H9 (cell line): ENCODE data around the gene TRMT1. TPM values are rescaled to one million over a fixed set of nuclear protein-coding genes. Genes with fewer than 3 reads are reported as not detected.

ENCODE experiments used
- DNase-seq: peaks from one replicate; pipeline ENCODE4 v3.0.0-alpha.2; 2017
- H2AFZ ChIP-seq: one replicate; pipeline ENCODE4 v1.6.1; 2013; ENCODE audit warnings: mild to moderate bottlenecking, low read length, control low read depth, moderate library complexity
- H2AK5ac ChIP-seq: 2 replicates; pipeline ENCODE4 v1.6.1; 2013; ENCODE audit warnings: low read length, control low read depth, mixed read lengths; ENCODE audit not compliant: insufficient read length
- H2BK120ac ChIP-seq: one replicate; pipeline ENCODE4 v1.6.1; 2013; ENCODE audit warnings: low read depth, mild to moderate bottlenecking, low read length, control low read depth, inconsistent platforms; ENCODE audit not compliant: poor library complexity, severe bottlenecking
- H2BK12ac ChIP-seq: 2 replicates; pipeline ENCODE4 v1.6.1; 2013; ENCODE audit warnings: low read length, control low read depth, mixed read lengths, low read depth; ENCODE audit not compliant: insufficient read length
- H2BK15ac ChIP-seq: 2 replicates; pipeline ENCODE4 v1.6.1; 2013; ENCODE audit warnings: low read depth, low read length, control low read depth
- H2BK20ac ChIP-seq: one replicate; pipeline ENCODE4 v1.6.1; 2013; ENCODE audit warnings: low read depth, mild to moderate bottlenecking, low read length, control low read depth, inconsistent platforms; ENCODE audit not compliant: poor library complexity, severe bottlenecking
- H2BK5ac ChIP-seq: 2 replicates; pipeline ENCODE4 v1.6.1; 2013; ENCODE audit warnings: low read length, control low read depth, mixed read lengths; ENCODE audit not compliant: insufficient read length
- H3K14ac ChIP-seq: 2 replicates; pipeline ENCODE4 v1.6.1; 2013; ENCODE audit warnings: low read length, control low read depth; ENCODE audit not compliant: insufficient read depth
- H3K18ac ChIP-seq: 2 replicates; pipeline ENCODE4 v1.6.1; 2013; ENCODE audit warnings: low read depth, mild to moderate bottlenecking, mixed read lengths, low read length, control low read depth; ENCODE audit not compliant: insufficient read length
- H3K23ac ChIP-seq: 2 replicates; pipeline ENCODE4 v1.6.1; 2013; ENCODE audit warnings: low read length, control low read depth, mixed read lengths, low read depth; ENCODE audit not compliant: insufficient read length
- H3K23me2 ChIP-seq: 2 replicates; pipeline ENCODE4 v1.6.1; 2013; ENCODE audit warnings: low read depth, mild to moderate bottlenecking, mixed read lengths, low read length, control low read depth; ENCODE audit not compliant: insufficient read length, poor library complexity, severe bottlenecking
- H3K27ac ChIP-seq: 2 replicates; pipeline ENCODE4 v1.5.1; 2013; ENCODE audit warnings: low read length, control low read depth, mixed read lengths, low read depth; ENCODE audit not compliant: insufficient read length
- H3K27me3 ChIP-seq: 2 replicates; pipeline ENCODE4 v1.6.1; 2013; ENCODE audit warnings: low read length, control low read depth, inconsistent platforms; ENCODE audit not compliant: insufficient read depth
- H3K4ac ChIP-seq: 2 replicates; pipeline ENCODE4 v1.6.1; 2013; ENCODE audit warnings: low read depth, mild to moderate bottlenecking, control low read depth, inconsistent platforms, low read length, moderate library complexity
- H3K4me1 ChIP-seq: 2 replicates; pipeline ENCODE4 v1.6.1; 2013; ENCODE audit warnings: low read length, control low read depth, inconsistent platforms; ENCODE audit not compliant: insufficient read depth
- H3K4me2 ChIP-seq: 2 replicates; pipeline ENCODE4 v1.6.1; 2013; ENCODE audit warnings: low read length, control low read depth, mixed read lengths; ENCODE audit not compliant: insufficient read length, insufficient read depth
- H3K56ac ChIP-seq: 2 replicates; pipeline ENCODE4 v1.6.1; 2013; ENCODE audit warnings: low read depth, mild to moderate bottlenecking, mixed read lengths, low read length, control low read depth; ENCODE audit not compliant: insufficient read length
- H3K79me1 ChIP-seq: 2 replicates; pipeline ENCODE4 v1.6.1; 2013; ENCODE audit warnings: low read depth, mild to moderate bottlenecking, moderate library complexity, low read length, control low read depth, inconsistent platforms; ENCODE audit not compliant: insufficient read depth, poor library complexity, severe bottlenecking
- H3K79me2 ChIP-seq: 2 replicates; pipeline ENCODE4 v1.6.1; 2013; ENCODE audit warnings: low read length, control low read depth, inconsistent platforms; ENCODE audit not compliant: insufficient read depth
- H3K9ac ChIP-seq: 2 replicates; pipeline ENCODE4 v1.6.1; 2013; ENCODE audit warnings: low read length, control low read depth, mixed read lengths; ENCODE audit not compliant: insufficient read length; ENCODE audit errors: extremely low read depth
- H3K9me3 ChIP-seq: one replicate; pipeline ENCODE4 v1.6.1; 2013; ENCODE audit warnings: low read depth, low read length, inconsistent platforms; ENCODE audit not compliant: control insufficient read depth
- H3T11ph ChIP-seq: one replicate; pipeline ENCODE4 v1.6.1; 2013; ENCODE audit warnings: mild to moderate bottlenecking, low read length, control low read depth, inconsistent platforms
- H4K20me1 ChIP-seq: one replicate; pipeline ENCODE4 v1.6.1; 2013; ENCODE audit not compliant: control insufficient read depth, insufficient read length, insufficient read depth
- H4K5ac ChIP-seq: 2 replicates; pipeline ENCODE4 v1.6.1; 2013; ENCODE audit warnings: low read depth, mild to moderate bottlenecking, mixed read lengths, low read length, control low read depth; ENCODE audit not compliant: insufficient read length
- H4K8ac ChIP-seq: replicated peaks from 2 replicates; pipeline ENCODE4 v1.6.1; 2013; ENCODE audit warnings: low read length, control low read depth, mixed read lengths, low read depth; ENCODE audit not compliant: insufficient read length
- H4K91ac ChIP-seq: 2 replicates; pipeline ENCODE4 v1.6.1; 2013; ENCODE audit warnings: low read depth, mild to moderate bottlenecking, moderate library complexity, mixed read lengths, low read length, control low read depth; ENCODE audit not compliant: insufficient read length
- H3K27ac Mint-ChIP-seq, 3 experiments: 2 replicates in 2 of 3; 3 replicates in 1 of 3; pipeline ENCODE4 v1.8.0; 2020 to 2021; ENCODE audit warnings: mixed read lengths in 3 of 3, mild to moderate bottlenecking in 1 of 3, moderate library complexity in 1 of 3
- H3K27me3 Mint-ChIP-seq: 2 replicates; pipeline ENCODE4 v1.8.0; 2021; ENCODE audit warnings: low read depth, mild to moderate bottlenecking, moderate library complexity, mixed read lengths
- H3K36me3 Mint-ChIP-seq, 3 experiments: 2 replicates in 2 of 3; 3 replicates in 1 of 3; pipeline ENCODE4 v1.8.0; 2020 to 2021; ENCODE audit warnings: low read depth in 3 of 3, mixed read lengths in 3 of 3; ENCODE audit not compliant: insufficient read depth in 1 of 3
- H3K4me1 Mint-ChIP-seq, 2 experiments: 2 replicates each; pipeline ENCODE4 v1.8.0; 2020; ENCODE audit warnings: mixed read lengths in 2 of 2
- H3K4me3 Mint-ChIP-seq, 2 experiments: 2 replicates in 1 of 2; 3 replicates in 1 of 2; pipeline ENCODE4 v1.8.0; 2020 to 2021; ENCODE audit warnings: mild to moderate bottlenecking in 2 of 2, mixed read lengths in 2 of 2, moderate library complexity in 1 of 2
- H3K9me3 Mint-ChIP-seq, 2 experiments: 2 replicates in 1 of 2; 3 replicates in 1 of 2; pipeline ENCODE4 v1.8.0; 2020; ENCODE audit warnings: mild to moderate bottlenecking in 2 of 2, mixed read lengths in 2 of 2, moderate library complexity in 1 of 2
- CTCF ChIP-seq: fragments of 200-600 bp; sonication (generic); conservative IDR thresholded peaks from 3 replicates; pipeline ENCODE4 v1.8.0; 2021; ENCODE audit warnings: antibody characterized with exemption, mild to moderate bottlenecking
- WGBS: extraction: QIAGEN DNeasy Blood & Tissue Kit; methylation state at CpG from one replicate; pipeline ENCODE4 v1.1.7; 2013; ENCODE audit warnings: missing lambda C conversion rate, low lambda C conversion rate, mixed read lengths; ENCODE audit not compliant: insufficient read length; ENCODE audit errors: extremely low coverage; 5-methylcytosine and 5-hydroxymethylcytosine counted together
- total RNA-seq: library from RNA; stranded (reverse); gene quantifications from 2 replicates; pipeline ENCODE4 v1.2.1, GENCODE V29; 2021

Gene TRMT1
- total RNA-seq, 1 experiment from 2014 or later: 95.7 TPM

GRCh38 chr19:13120817-13121216 is 4.3 kb upstream of the TRMT1 start:
- Histone ChIP-seq H3K79me1 (peaks cover 2% of the 10 kb centered on the region), H2BK12ac (no peak overlapping the region), H3K79me2 (peaks cover 57% of the 10 kb centered on the region), H3K4ac (no peak overlapping the region), H3T11ph (no peak overlapping the region), H3K4me1 (peaks cover 11% of the 10 kb centered on the region; the same call in 1 of the 2 replicates), H2AFZ (no peak overlapping the region), H4K91ac (no peak overlapping the region), H3K14ac (no peak overlapping the region), H3K56ac (no peak overlapping the region), H3K9me3 (no peaks in the 10 kb centered on the region), H2BK20ac (no peak overlapping the region), H3K23me2 (peaks cover 8% of the 10 kb centered on the region), H3K18ac (no peak overlapping the region), H2AK5ac (no peak overlapping the region), H3K23ac (no peak overlapping the region), H4K5ac (no peak overlapping the region), H3K27ac (no peak overlapping the region), H3K9ac (peak overlapping the region; percentile 20), H4K20me1 (no peaks in the 10 kb centered on the region), H4K8ac (no peak overlapping the region), H3K27me3 (no peaks in the 10 kb centered on the region), H2BK120ac (no peak overlapping the region), H2BK5ac (no peak overlapping the region), H3K4me2 (no peak overlapping the region), H2BK15ac (no peak overlapping the region)
- TF ChIP-seq CTCF: no peak
- Mint-ChIP-seq H3K4me1 (peaks cover 46 to 51% of the 10 kb centered on the region in 2 experiments), H3K27me3 (no peaks in the 10 kb centered on the region), H3K4me3 (peak overlapping the region; percentile 46 to 93), H3K9me3 (peaks cover 0 to 1% of the 10 kb centered on the region in 2 experiments; a peak in 2 of 5 replicates), H3K36me3 (peaks cover 7 to 47% (median 36%) of the 10 kb centered on the region in 3 experiments; a peak in 6 of 7 replicates), H3K27ac (peak overlapping the region in 2 of 3 experiments; percentile 84 to 86; a peak in 3 of 7 replicates)
- no CpG with 5 or more reads among the region's 10 CpGs for WGBS
- no peak for DNase-seq
